T-helper 1 cell treated with Interleukin-12 subunit alpha and Interleukin-12 subunit beta and Interleukin-4 antibody, amounts not matched to agents 30 ng/mL and 1 ng/mL, for 36 hours (primary cell): ENCODE data around the gene SYT12. TPM values are rescaled to one million over a fixed set of nuclear protein-coding genes. Genes with fewer than 3 reads are reported as not detected.
"Not testable (repeated sequence)": the region's sequence is repeated elsewhere in the genome, so short reads cannot be mapped to it uniquely, and the experiment has no call there.

Source experiments
- intact Hi-C: fragments of 100-400 bp; cut with micrococcal nuclease; formaldehyde crosslinking; loops from one replicate; pipeline ENCODE4 v1.15.1; 2024
- total RNA-seq: library from RNA; stranded (reverse); gene quantifications from 2 replicates; pipeline ENCODE4 v1.2.3, GENCODE V29; 2022

SYT12 gene, protein sequence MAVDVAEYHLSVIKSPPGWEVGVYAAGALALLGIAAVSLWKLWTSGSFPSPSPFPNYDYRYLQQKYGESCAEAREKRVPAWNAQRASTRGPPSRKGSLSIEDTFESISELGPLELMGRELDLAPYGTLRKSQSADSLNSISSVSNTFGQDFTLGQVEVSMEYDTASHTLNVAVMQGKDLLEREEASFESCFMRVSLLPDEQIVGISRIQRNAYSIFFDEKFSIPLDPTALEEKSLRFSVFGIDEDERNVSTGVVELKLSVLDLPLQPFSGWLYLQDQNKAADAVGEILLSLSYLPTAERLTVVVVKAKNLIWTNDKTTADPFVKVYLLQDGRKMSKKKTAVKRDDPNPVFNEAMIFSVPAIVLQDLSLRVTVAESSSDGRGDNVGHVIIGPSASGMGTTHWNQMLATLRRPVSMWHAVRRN
- not detected in 2 replicates for total RNA-seq

GRCh38 chr11:67022961-67023956 is at the start of gene SYT12:
TSS of gene SYT12 (plus strand) at chr11:67023134. CDS start at chr11:67030145, 7,011 bp downstream.
- intact Hi-C loops: no loop called here

DNA sequence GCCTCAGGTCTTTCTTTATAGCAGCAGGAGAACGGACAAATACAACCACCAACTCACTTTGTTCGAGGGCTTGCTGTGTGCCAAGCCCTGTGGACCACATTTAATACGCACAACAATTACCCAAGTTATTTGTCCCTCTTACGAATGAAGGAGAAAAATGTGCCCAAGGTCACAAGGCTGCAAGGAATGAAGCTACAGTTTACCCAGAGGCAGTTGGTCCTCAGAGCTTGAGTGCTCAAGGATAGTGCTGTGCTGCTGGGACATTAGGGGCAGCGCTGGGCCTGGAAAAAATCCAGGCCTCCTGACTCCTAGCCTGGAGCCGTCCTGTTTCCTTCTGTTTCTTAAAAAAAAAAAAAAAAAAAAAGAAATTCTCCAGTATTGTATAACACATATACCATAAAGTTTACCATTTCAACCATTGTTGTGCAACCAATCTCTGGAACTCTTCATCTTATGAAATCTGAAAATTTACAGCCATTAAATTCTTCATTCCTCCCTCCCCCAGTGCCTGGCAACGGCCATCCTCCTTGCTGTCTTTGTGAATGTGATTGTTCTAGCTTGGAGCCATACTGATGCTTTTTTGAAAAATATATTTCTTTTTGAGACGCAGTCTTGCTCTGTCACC is 48.9 kb upstream of the SYT12 start:
- intact Hi-C loops: no loop called here

- intact Hi-C loops: no loop called here
Measured at GRCh38 chr11:66974724-66975404, 48.1 kb upstream of the SYT12 start, which contains the start of gene C11orf86. TSS of gene C11orf86 (plus strand) at chr11:66975304. CDS start at chr11:66975363, 59 bp downstream.

DNA sequence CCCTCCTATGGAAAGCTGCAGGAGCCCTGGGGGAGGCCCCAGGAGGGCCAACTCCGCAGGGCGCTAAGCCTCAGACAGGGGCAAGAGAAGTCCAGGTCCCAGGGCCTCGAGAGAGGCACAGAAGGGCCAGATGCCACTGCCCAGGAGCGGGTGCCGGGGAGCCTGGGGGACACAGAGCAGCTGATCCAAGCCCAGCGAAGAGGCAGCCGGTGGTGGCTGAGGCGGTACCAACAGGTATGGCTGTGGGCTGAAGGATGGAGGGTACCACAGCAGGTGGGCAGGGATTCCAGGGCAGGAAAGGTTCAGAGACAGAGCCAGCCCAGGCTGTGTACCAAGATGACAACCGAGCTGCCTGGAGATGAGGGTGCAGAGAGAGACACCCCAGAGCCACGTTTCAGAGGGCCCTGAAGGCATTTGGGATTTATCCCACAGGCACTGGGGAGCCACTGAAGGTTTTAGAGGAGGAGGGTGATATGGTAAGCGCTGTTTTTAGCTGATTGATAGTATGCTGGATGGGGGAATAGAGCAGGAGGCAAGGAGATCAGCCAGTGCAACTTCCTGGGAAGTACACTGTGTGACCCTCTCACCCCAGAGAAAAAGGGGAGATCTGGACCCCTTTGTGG is 47.4 kb upstream of the SYT12 start:
- intact Hi-C loops: no loop called here

DNA sequence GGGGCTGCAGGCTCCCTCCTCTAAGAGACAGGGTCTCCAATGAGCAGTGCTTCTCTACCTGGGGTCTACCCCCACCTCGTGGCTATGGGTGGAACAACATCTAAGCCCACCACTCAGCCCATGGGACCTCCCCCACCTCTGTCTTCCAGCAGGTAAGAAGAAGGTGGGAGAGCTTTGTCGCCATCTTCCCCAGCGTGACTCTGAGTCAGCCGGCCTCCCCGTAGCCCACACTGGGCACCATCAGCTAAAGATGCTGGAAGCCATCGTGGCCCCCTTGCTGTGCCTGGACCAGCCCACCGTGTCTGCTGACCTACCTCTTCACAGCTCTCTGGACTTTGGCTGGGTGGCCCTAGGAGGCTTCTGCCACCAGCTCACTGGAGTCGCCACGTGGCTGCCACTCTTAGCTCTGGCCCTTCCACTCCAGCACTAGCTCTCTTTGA is 46.9 kb upstream of the SYT12 start:
- intact Hi-C loops: no loop called here

- intact Hi-C loops: no loop called here
Measured at GRCh38 chr11:66976925-66977324, 46.0 kb upstream of the SYT12 start.

GRCh38 chr11:66978229-66978628 is 44.7 kb upstream of the SYT12 start:
- intact Hi-C loops: no loop called here

DNA sequence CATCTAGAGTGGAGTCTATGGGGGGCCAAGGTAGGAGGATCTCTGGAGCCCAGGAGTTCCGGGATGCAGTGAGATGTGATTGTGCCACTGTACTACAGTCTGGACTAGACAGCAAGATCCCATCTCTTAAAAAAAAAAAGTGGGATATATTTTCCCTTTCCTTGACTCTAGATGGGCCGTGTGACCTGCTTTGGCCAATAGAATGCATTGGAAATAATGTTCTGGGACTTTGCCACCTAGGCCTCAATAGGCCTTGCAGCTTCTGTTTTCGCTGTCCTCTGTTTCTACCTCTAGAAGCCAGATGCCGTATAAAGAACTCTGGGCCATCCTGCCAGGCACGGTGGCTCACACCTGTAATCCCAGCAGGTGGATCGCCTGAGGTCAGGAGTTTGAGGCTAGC is 44.2 kb upstream of the SYT12 start:
- intact Hi-C loops: no loop called here

GRCh38 chr11:66979336-66979980 is 43.5 kb upstream of the SYT12 start:
- intact Hi-C loops: no loop called here

GRCh38 chr11:66981976-66982578 is 40.9 kb upstream of the SYT12 start:
- intact Hi-C loops: no loop called here

DNA sequence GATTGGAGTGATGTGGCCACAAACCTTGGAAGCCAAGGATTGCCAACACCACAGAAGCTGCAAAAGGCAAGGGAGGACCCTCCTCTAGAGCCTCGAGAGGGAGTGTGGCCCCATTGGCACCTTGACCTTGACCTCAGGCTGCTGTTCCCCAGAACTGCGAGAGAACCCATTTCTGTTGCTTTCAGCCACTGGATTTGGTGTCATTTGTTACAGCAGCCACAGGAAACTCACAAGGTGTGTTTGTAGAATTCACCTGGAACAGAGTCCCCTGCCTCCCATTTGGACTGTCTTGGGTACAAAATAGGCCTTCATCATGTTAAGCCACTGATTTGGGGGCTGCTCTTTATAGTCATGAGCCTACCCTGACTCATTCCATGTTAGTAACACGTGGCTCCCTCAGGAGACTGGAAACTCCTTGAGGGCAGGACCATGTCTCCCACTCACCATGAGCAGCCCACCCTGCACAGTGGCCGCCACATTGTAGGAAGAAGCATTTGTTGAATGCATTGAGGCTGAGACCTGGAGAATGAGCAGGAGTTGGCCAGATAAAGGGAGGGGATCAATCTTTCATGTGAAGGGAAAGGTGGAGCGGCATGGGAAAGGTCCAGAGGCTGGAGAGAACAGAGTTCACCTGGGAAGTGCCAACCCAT is 39.5 kb upstream of the SYT12 start:
- intact Hi-C loops: no loop called here

- intact Hi-C loops: no loop called here
Measured at GRCh38 chr11:66985508-66986177, 37.3 kb upstream of the SYT12 start.

DNA sequence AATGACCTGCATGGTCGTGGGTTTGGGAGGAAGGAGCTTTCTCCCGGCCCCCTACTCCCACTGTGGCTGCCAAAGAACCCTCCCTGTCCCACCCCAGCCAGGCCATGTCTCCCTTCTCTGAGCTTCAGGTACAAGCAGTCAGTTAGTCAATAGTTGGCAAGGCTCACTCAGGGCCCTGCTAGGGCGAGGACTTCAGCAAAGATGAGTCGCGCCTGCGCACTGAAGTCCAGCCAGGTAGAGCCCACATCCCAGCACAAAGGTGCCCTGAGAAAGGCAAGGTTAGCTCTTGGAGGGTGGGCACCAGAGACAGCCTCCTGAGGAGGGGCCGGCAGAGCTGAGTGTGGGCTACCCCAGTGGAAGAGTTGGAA is 36.8 kb upstream of the SYT12 start:
- intact Hi-C loops: no loop called here

DNA sequence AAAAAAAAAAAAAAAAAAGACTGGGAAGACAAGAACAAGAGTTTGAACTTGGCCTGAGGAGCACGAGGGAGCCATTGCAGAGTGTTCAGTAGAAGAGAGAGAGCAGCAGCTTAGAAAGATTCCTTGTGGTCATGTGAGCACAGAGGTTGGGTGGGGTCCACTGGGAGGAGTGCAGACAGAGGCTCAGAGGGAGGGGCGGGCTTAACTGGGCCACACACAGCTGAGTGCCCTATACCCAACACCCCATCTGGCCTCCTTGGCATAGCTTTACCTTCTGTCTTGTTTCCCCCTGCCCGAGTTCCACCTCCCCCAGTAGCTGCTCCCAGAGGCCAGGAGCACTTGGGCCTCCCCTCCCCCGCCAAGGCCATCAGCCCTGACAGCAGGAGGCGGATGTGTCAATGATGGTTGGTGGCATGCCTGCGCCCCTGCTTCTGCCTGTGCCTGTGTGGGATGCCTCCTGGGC is 35.7 kb upstream of the SYT12 start:
- intact Hi-C loops: no loop called here

GRCh38 chr11:66987924-66988637 is 34.9 kb upstream of the SYT12 start:
- intact Hi-C loops: no loop called here

- intact Hi-C loops: not testable (repeated sequence)
Measured at GRCh38 chr11:66988741-66989140, 34.2 kb upstream of the SYT12 start.

- intact Hi-C loops: not testable (repeated sequence)
Measured at GRCh38 chr11:66989360-66989759, 33.6 kb upstream of the SYT12 start.

GRCh38 chr11:66992041-66992440 is 30.9 kb upstream of the SYT12 start:
- intact Hi-C loops: no loop called here
